WERI-Rb-1 (cell line): ENCODE data around the gene FOXF1.

Source experiments
- DNase-seq: peaks from one replicate; pipeline ENCODE4 v3.0.0-alpha.2; 2020
- H3K27ac ChIP-seq: fragments of 250-450 bp; sonication (Bioruptor Pico); 2 replicates; pipeline ENCODE4 v1.5.1; 2020; ENCODE audit warnings: mild to moderate bottlenecking, moderate library complexity
- H3K27me3 ChIP-seq: fragments of 250-450 bp; sonication (Bioruptor Pico); 2 replicates; pipeline ENCODE4 v1.5.1; 2021; ENCODE audit warnings: mild to moderate bottlenecking, low read depth, moderate library complexity; ENCODE audit not compliant: insufficient read depth, severe bottlenecking
- H3K36me3 ChIP-seq: fragments of 250-450 bp; sonication (Bioruptor Pico); 2 replicates; pipeline ENCODE4 v1.5.1; 2020; ENCODE audit warnings: mild to moderate bottlenecking, moderate library complexity
- H3K4me3 ChIP-seq: 2 replicates; pipeline ENCODE4 v1.5.1; 2011; ENCODE audit warnings: low read depth, mild to moderate bottlenecking, control low read depth, low read length
- H3K9me3 ChIP-seq: fragments of 250-450 bp; sonication (Bioruptor Pico); 2 replicates; pipeline ENCODE4 v1.5.1; 2021; ENCODE audit warnings: mild to moderate bottlenecking, moderate library complexity; ENCODE audit not compliant: severe bottlenecking
- TF ChIP-seq, protein P1 (sequence below): IDR thresholded peaks from 2 replicates; pipeline ENCODE4 v1.5.1; 2011; ENCODE audit warnings: low read depth, mild to moderate bottlenecking, control low read depth, inconsistent platforms, low read length

The FOXF1 gene

DNA sequence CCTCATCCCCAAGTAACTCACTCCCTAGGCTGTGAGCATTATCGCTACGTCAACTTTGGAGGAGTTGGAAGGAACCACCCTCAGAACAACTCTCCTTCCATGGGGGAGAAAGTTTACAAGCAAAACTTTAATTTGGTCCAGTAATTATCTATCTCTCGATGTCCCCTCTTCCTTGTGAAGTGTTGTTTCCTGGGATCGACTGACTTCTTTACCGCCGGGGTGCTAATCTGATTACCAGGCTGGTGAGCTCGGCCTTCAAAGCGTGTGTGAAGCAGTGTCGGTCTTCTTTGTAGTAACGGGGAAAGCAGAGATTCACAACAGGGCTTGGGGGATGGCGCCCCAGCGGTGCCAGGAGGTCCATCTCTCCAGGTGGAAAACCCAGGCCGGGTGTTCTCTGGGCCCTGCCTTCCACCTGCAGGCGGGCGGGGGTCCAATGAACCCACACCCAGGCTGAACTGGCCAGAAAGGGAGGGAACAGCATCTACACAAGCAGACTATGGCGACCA, 14.5 kb upstream of the FOXF1 start:
- DNase-seq, result peak; percentile 30
- TF ChIP-seq, protein P1, sequence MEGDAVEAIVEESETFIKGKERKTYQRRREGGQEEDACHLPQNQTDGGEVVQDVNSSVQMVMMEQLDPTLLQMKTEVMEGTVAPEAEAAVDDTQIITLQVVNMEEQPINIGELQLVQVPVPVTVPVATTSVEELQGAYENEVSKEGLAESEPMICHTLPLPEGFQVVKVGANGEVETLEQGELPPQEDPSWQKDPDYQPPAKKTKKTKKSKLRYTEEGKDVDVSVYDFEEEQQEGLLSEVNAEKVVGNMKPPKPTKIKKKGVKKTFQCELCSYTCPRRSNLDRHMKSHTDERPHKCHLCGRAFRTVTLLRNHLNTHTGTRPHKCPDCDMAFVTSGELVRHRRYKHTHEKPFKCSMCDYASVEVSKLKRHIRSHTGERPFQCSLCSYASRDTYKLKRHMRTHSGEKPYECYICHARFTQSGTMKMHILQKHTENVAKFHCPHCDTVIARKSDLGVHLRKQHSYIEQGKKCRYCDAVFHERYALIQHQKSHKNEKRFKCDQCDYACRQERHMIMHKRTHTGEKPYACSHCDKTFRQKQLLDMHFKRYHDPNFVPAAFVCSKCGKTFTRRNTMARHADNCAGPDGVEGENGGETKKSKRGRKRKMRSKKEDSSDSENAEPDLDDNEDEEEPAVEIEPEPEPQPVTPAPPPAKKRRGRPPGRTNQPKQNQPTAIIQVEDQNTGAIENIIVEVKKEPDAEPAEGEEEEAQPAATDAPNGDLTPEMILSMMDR, result no peak
- Histone ChIP-seq H3K4me3 (no peak overlapping the region), H3K27me3 (peaks cover 80% of the 10 kb centered on the region), H3K36me3 (no peaks in the 10 kb centered on the region), H3K27ac (no peak overlapping the region), H3K9me3 (no peaks in the 10 kb centered on the region)

DNA sequence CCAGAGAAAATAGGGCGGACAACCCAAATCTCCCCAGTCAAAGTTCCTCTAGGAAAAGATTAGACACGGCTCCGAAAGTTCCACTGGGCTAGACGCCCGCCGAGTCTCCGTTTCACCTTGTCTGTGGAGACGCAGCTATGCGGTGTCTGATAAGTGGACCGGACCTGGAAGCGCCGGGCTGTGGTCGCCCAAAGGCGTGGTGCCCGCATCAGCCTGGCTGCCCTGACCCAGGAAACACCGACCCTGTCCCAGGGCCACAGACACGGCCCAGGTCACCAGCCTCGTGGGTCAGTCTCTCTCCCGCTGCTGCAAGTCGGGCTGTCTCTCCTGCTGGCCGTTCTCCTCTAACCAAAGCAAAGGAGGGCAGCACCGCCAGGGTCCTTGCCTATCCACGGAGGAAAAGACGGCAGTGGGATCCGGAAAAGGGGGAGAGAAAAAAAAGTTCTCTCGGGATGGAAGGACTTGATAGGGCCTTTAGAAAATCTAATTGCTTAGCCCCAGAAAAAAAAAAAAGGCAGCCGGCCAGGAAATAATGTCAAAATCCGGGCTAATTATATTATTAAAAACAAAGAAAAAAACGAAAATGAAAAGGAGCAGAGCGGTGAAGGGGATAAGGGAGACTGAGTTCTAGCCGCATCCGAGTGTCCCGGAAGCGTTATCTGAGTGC, 13.9 kb upstream of the FOXF1 start:
- no peak for DNase-seq
- no peak overlapping the region for H3K4me3 ChIP-seq
- peaks cover 80% of the 10 kb centered on the region for H3K27me3 ChIP-seq
- no peaks in the 10 kb centered on the region for H3K9me3 ChIP-seq
- H3K27ac ChIP-seq, result no peak overlapping the region
- no peaks in the 10 kb centered on the region for H3K36me3 ChIP-seq
- TF ChIP-seq, protein P1, result no peak

DNA sequence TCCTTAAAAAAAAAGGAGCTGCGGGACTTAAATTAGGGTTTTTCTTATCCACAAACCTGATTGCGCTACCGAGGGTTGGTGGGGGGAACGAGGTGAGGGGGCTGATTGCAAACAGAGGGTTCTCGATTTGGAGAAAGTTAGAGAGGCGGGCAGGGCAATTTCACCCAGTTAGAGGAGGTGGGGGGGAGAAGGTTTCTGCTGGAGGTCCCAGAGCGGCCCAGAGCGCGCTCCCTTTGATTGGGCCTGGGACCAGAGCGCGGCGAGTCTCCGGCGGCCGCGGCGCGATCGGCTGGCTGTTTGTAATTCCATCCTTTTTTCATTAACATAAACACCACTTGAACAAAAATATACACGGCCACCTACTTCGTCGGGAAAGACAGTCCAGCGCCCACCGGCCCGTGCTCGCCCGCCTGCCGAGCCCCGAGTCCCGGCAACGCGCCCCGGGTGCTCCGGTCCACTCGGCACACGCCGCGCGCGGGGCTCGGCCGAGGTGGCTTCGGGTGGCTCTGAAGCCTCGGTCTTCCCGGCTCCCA, 13.3 kb upstream of the FOXF1 start:
- no peak for DNase-seq
- TF ChIP-seq, protein P1, result no peak
- H3K4me3 ChIP-seq, result no peak overlapping the region
- no peaks in the 10 kb centered on the region for H3K36me3 ChIP-seq
- peaks cover 80% of the 10 kb centered on the region for H3K27me3 ChIP-seq
- H3K9me3 ChIP-seq, result no peaks in the 10 kb centered on the region
- H3K27ac ChIP-seq, result no peak overlapping the region

DNA sequence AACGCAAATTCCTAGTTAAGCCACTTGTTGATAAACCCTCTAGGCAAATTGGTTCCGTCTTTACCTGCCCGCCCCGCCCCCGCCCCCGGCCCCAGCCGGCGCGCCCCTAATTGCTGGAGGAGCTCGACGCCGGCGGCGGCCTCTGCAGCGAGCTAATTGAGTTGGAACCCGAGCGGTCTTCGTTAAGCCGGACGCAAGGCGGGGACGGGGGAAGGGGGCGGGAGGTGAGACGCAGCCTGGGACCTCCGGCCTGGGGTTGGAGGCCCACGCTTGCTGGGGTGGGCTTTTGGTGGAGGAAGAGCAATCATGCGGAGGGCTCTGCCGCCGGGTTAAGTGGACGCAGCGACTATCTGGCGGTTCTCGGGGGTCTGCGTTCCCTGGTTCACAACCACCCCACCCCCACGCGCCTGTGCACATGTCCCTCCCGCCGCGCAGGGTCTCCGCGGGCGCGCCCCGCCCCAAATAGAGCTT, 12.7 kb upstream of the FOXF1 start:
- Histone ChIP-seq H3K36me3 (no peaks in the 10 kb centered on the region), H3K27ac (no peak overlapping the region), H3K9me3 (no peaks in the 10 kb centered on the region), H3K4me3 (no peak overlapping the region), H3K27me3 (peaks cover 84% of the 10 kb centered on the region)
- TF ChIP-seq, protein P1, result no peak
- DNase-seq, result no peak

DNA sequence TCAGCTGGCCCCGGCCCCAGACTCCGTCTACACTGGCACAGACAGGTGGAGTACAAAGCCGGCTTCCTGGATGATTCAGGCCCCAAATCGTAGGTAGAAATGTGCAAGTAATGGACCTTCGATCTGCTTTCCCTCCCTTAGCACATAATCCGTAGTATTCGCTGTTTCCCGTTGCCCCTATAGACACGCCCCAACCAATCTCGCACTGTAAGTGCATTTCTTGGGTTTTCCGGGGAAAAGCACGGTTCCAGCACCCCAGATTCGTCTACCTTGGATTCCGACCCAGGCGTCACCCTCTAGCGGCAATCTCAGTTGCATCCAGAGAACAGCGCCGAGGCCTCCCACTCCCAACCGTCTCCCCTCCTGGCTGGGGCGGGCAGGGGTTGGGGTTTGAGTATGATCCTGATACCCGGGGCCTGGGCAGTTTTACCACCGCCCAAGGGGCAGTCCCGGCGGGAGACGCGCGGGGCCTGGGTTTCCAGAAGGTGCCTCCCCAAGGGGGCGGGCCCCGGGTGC, 12.1 kb upstream of the FOXF1 start:
- no peak overlapping the region for H3K4me3 ChIP-seq
- H3K27ac ChIP-seq, result no peak overlapping the region
- H3K36me3 ChIP-seq, result no peaks in the 10 kb centered on the region
- peaks cover 90% of the 10 kb centered on the region for H3K27me3 ChIP-seq
- no peak for DNase-seq
- TF ChIP-seq, protein P1, result no peak
- no peaks in the 10 kb centered on the region for H3K9me3 ChIP-seq
